Pancreas (tissue), 10 donors: Measurements from ENCODE around the gene RETREG1. TPM values are rescaled to one million over a fixed set of nuclear protein-coding genes. Genes with fewer than 3 reads are reported as not detected.

Experiments used
- ATAC-seq, 4 donors: fragments of 200-7000 bp; cut with Tn5 transposase; one replicate each; pipeline versions ENCODE4 v1.8.0 to v1.9.1; 2020; ENCODE audit warnings: mild to moderate bottlenecking in 4 of 4, moderate library complexity in 4 of 4
- DNase-seq, 6 donors: peaks; one replicate each; pipeline ENCODE4 v3.0.0-alpha.2; 2020
- FAIRE-seq: peaks from 2 replicates; lab custom pipeline; 2012; peaks lifted over from hg19 to GRCh38; lab: Jason Lieb, UNC
- H3K27ac ChIP-seq, 4 donors: fragments of 200-600 bp; sonication (generic); 1 replicate in 3 of 4; 2 replicates in 1 of 4; pipeline versions ENCODE4 v1.5.0 to v1.8.0; 2020
- H3K27me3 ChIP-seq, 4 donors: fragments of 200-600 bp; one replicate each; pipeline ENCODE4 v1.8.0; 2021
- H3K36me3 ChIP-seq, 3 donors: fragments of 200-600 bp; sonication (generic) in 1 of 3; one replicate each; pipeline versions ENCODE4 v1.5.0 to v1.8.0; 2020 to 2021
- H3K4me1 ChIP-seq, 3 donors: fragments of 200-600 bp; one replicate each; pipeline ENCODE4 v1.8.0; 2021
- H3K4me3 ChIP-seq, 4 donors: fragments of 200-600 bp; sonication (generic) in 2 of 4; one replicate each; pipeline versions ENCODE4 v1.5.0 to v1.8.0; 2020 to 2021
- H3K9me3 ChIP-seq, 4 donors: fragments of 200-600 bp; one replicate each; pipeline ENCODE4 v1.8.0; 2021
- CTCF ChIP-seq, 4 donors: fragments of 200-600 bp; sonication (generic) in 3 of 4; IDR thresholded peaks; one replicate each; pipeline versions ENCODE4 v1.5.0 to v1.8.0; 2021; ENCODE audit warnings: antibody characterized with exemption in 4 of 4
- WGBS, 2 donors: extraction: QIAGEN DNeasy Blood & Tissue Kit; methylation state at CpG; one replicate each; pipeline ENCODE4 v1.1.7; 2013; 5-methylcytosine and 5-hydroxymethylcytosine counted together
- intact Hi-C, 3 donors: fragments of 100-400 bp; cut with DNase I; formaldehyde crosslinking; loops; one replicate each; pipeline versions ENCODE4 v1.11.1 to v1.14.2; 2022
- polyA plus RNA-seq, 2 donors: library from polyadenylated mRNA; stranded (reverse); fragments of 200-250 nt; gene quantifications; one replicate each; pipeline ENCODE4 v1.2.3, GENCODE V29; 2013
- total RNA-seq, 6 donors: library from RNA; stranded (reverse); fragmentation: NEBNext Ultra II Directional in 4 of 6; extraction: Animal tissue kit (Norgen Biotek cat#: 25700) in 4 of 6; gene quantifications; one replicate each; pipeline versions ENCODE4 v1.2.1 to v1.2.4, GENCODE V29; 2021 to 2023
- donor health status: healthy with polysubstance abuse.
- donor health status: DM: no; HTN: no; CAD: no; lungs with moderate emphysema.
- donor health status: DM: no; HTN: no; CAD: no.
- donor health status: control.
- donor health status: control.
- donor health status: Bipolar disorder and iron deficiency.
- donor health status: DM: yes; HTN: yes; CAD: no.
- donor health status: DM: no; HTN: no; CAD: no.
- donor health status: DM: no; HTN: no; CAD: no.
- donor health status: DM: yes; HTN: yes; CAD: no.

The RETREG1 gene
- total and polyA plus RNA-seq, 8 donors = 5.3 to 22.6 (median 15.5) TPM

- no peak for TF ChIP-seq CTCF (IDR thresholded peaks at IDR 0.05)
- 84 to 91% methylated on average over 3 of the region's 3 CpGs for WGBS, 2 donors
- FAIRE-seq (no peak), DNase-seq (no peak), ATAC-seq (no peak)
- Histone ChIP-seq H3K27ac (no peak overlapping the region), H3K4me1 (peaks cover 0 to 5% (median 5%) of the 10 kb centered on the region in 3 donors), H3K4me3 (no peak overlapping the region), H3K9me3 (no peaks in the 10 kb centered on the region), H3K27me3 (no peaks in the 10 kb centered on the region), H3K36me3 (no peaks in the 10 kb centered on the region)
- intact Hi-C loops = no loop called here
Measured at GRCh38 chr5:16593628-16594027, 23.2 kb downstream of the RETREG1 start.

DNA sequence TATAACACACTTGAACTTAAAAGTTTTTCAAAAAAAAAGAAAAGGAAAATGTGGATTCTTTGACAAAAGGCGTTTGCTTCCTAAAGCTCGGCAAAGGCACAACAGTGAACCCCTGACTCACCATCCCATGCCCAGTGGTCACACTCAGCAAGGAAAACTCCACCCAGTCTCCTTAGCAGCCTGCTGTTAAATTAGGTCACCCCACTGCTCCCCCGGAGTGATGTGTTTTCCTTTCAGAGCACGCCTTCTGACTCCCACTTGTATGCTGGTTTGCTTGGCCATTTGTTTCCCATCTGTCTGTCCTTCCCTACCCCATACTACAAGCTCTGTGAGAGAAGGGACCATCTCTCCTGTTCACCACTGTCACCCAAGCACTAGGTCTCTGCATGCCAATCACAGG, 23.8 kb downstream of the RETREG1 start:
- WGBS, 2 donors = 87 to 91% methylated on average over 4 of the region's 4 CpGs
- Histone ChIP-seq H3K36me3 (no peaks in the 10 kb centered on the region), H3K4me1 (peaks cover 0 to 8% (median 6%) of the 10 kb centered on the region in 3 donors), H3K27ac (no peak overlapping the region), H3K27me3 (no peaks in the 10 kb centered on the region), H3K9me3 (no peaks in the 10 kb centered on the region), H3K4me3 (no peak overlapping the region)
- ATAC-seq (no peak), FAIRE-seq (no peak), DNase-seq (no peak)
- no peak for TF ChIP-seq CTCF (IDR thresholded peaks at IDR 0.05)
- intact Hi-C loops = no loop called here

DNA sequence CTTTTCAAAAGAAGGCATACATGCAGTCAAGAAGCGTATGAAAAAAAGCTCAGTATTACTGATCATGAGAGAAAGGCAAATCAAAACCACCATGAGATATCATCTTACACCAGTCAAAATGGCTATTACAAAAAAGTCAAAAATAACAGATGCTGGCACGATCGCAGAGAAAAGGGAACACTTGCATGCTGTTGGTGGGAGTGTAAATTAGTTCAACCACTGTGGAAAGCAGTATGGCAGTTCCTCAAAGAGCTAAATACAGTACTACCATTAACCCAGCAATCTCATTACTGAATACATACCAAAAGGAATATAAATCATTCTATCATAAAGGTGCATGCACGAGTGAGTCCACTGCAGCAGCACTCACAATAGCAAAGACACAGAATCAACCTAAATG, 24.5 kb downstream of the RETREG1 start:
- no peaks in the 10 kb centered on the region for H3K27me3 ChIP-seq
- no peak overlapping the region for H3K27ac ChIP-seq
- intact Hi-C loops = no loop called here
- ATAC-seq (no peak), FAIRE-seq (no peak), DNase-seq (no peak)
- no peak for TF ChIP-seq CTCF (IDR thresholded peaks at IDR 0.05)
- no peaks in the 10 kb centered on the region for H3K9me3 ChIP-seq
- no peak overlapping the region for H3K4me3 ChIP-seq
- H3K4me1 ChIP-seq = peaks cover 0 to 8% (median 6%) of the 10 kb centered on the region in 3 donors
- H3K36me3 ChIP-seq = no peaks in the 10 kb centered on the region
- WGBS, 2 donors = 84 to 94% methylated on average over 4 of the region's 4 CpGs

DNA sequence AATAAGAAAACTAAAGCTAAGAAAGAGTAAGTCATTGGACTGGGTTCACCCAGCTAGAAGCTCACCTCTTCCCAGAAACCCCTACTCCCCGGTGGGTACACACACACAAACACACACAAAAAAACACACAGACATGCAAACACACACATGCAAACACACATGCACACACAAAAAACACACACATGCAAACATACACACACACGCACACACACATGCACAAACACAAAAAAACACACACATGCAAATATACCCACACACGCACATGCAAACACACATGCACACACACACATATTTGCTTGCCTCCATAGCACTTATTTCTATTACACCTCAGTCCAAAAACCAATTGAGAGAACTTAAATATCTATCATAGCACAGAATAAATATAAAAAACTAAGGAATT, 26.1 kb downstream of the RETREG1 start:
- Histone ChIP-seq H3K27me3 (no peaks in the 10 kb centered on the region), H3K4me1 (peaks cover 0 to 8% (median 6%) of the 10 kb centered on the region in 3 donors), H3K36me3 (no peaks in the 10 kb centered on the region), H3K4me3 (no peak overlapping the region), H3K9me3 (no peaks in the 10 kb centered on the region), H3K27ac (no peak overlapping the region)
- intact Hi-C loops = no loop called here
- FAIRE-seq (no peak), ATAC-seq (no peak), DNase-seq (no peak)
- TF ChIP-seq CTCF (IDR thresholded peaks at IDR 0.05) = no peak
- 94% methylated on average over 3 of the region's 3 CpGs for WGBS, 2 donors

GRCh38 chr5:16589658-16590057, 27.1 kb downstream of the RETREG1 start:
- no peak for FAIRE-seq
- intact Hi-C loops = no loop called here

More at GRCh38 chr5:16589658-16590057, 27.1 kb downstream of the RETREG1 start:
- no peak for TF ChIP-seq CTCF (IDR thresholded peaks at IDR 0.05)
- WGBS, 2 donors = 94% methylated on average over 3 of the region's 3 CpGs
- no peak overlapping the region for H3K4me3 ChIP-seq
- ATAC-seq = no peak
- no peak for DNase-seq
- no peaks in the 10 kb centered on the region for H3K27me3 ChIP-seq
- H3K27ac ChIP-seq = no peak overlapping the region
- H3K36me3 ChIP-seq = no peaks in the 10 kb centered on the region
- H3K4me1 ChIP-seq = peaks cover 0 to 8% (median 6%) of the 10 kb centered on the region in 3 donors
- H3K9me3 ChIP-seq = no peaks in the 10 kb centered on the region
